ENCODE data around the gene RAB5IF.
"Not testable (repeated sequence)": the region's sequence is repeated elsewhere in the genome, so short reads cannot be mapped to it uniquely, and the experiment has no call there.

Gene RAB5IF

DNA sequence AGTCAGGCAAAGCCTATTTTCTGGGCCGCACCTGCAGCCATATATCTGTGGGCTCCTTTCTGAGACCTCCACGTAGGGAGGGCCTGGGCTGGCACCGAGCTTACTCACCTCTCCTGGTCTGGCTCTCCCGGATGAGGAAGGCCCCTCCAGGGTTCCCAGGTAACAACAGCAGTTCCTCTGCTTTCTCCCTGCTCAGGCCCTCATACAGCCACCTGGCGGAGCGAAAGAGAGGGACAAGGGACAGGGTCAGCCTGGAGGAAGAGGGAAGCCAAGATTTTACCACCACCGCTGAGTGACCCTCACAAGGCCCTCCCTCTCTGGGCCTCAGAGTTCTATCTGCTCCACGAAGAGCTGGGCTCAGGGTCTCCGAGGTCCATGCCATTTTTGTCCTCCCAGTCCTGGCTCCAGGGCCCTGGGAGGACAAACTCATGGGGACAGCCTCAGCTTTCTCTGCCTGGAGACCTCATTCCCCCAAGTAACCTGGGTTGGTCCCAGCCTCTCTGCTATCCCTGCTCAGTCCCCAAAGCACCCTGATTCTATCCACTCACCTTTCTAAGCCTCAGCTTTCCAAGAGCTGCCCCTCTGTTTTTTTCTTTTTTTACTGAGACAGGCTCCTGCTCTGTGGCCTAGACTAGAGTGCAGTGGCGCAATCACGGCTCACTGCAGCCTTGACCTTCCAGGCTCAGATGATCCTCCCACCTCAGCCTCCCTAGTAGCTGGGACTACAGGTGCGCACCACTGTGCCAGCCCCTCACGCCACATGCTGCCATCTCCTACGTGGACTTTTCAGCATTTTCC is 27.1 kb downstream of the RAB5IF start:
- no peaks in the 10 kb centered on the region for H3K36me3 ChIP-seq (ENCODE audit: control insufficient read depth, insufficient read depth, low read length)
- no peak overlapping the region for H3K27ac ChIP-seq

GRCh38 chr20:36633285-36633772 is 27.8 kb downstream of the RAB5IF start:
- no peaks in the 10 kb centered on the region for H3K36me3 ChIP-seq (ENCODE audit: control insufficient read depth, insufficient read depth, low read length)
- no peak overlapping the region for H3K4me3 ChIP-seq (ENCODE audit: low read depth, low read length)
- no peaks in the 10 kb centered on the region for H3K4me1 ChIP-seq
- H3K4me2 ChIP-seq (ENCODE audit: low read length) = no peak overlapping the region
- no peaks in the 10 kb centered on the region for H3K9me3 ChIP-seq (ENCODE audit: control insufficient read depth, low read length)
- TF ChIP-seq CTCF (IDR thresholded peaks at IDR 0.05) = no peak
- no peak overlapping the region for H3K9ac ChIP-seq
- H2AFZ ChIP-seq = no peak overlapping the region
- H3K79me2 ChIP-seq = no peaks in the 10 kb centered on the region
- no peak overlapping the region for H3K27ac ChIP-seq
- H3K27me3 ChIP-seq (ENCODE audit: control insufficient read depth, insufficient read depth, low read length) = no peaks in the 10 kb centered on the region

More for the DNA sequence above, 27.1 kb downstream of the RAB5IF start:
- no peaks in the 10 kb centered on the region for H3K79me2 ChIP-seq
- H3K9ac ChIP-seq = no peak overlapping the region
- no peaks in the 10 kb centered on the region for H3K4me1 ChIP-seq
- H3K4me2 ChIP-seq (ENCODE audit: low read length) = no peak overlapping the region
- H2AFZ ChIP-seq = no peak overlapping the region
- TF ChIP-seq CTCF (IDR thresholded peaks at IDR 0.05) = no peak
- no peaks in the 10 kb centered on the region for H3K9me3 ChIP-seq (ENCODE audit: control insufficient read depth, low read length)
- no peak overlapping the region for H3K4me3 ChIP-seq (ENCODE audit: low read depth, low read length)
- no peaks in the 10 kb centered on the region for H3K27me3 ChIP-seq (ENCODE audit: control insufficient read depth, insufficient read depth, low read length)

GRCh38 chr20:36634342-36634741 is 28.8 kb downstream of the RAB5IF start:
- H3K79me2 ChIP-seq = no peaks in the 10 kb centered on the region
- no peak overlapping the region for H3K9ac ChIP-seq
- H3K36me3 ChIP-seq (ENCODE audit: control insufficient read depth, insufficient read depth, low read length) = no peaks in the 10 kb centered on the region
- no peaks in the 10 kb centered on the region for H3K9me3 ChIP-seq (ENCODE audit: control insufficient read depth, low read length)
- no peaks in the 10 kb centered on the region for H3K27me3 ChIP-seq (ENCODE audit: control insufficient read depth, insufficient read depth, low read length)
- no peak overlapping the region for H3K27ac ChIP-seq
- no peak for TF ChIP-seq CTCF (IDR thresholded peaks at IDR 0.05)
- no peaks in the 10 kb centered on the region for H3K4me1 ChIP-seq
- H3K4me2 ChIP-seq (ENCODE audit: low read length) = no peak overlapping the region
- H3K4me3 ChIP-seq (ENCODE audit: low read depth, low read length) = no peak overlapping the region
- no peak overlapping the region for H2AFZ ChIP-seq

DNA sequence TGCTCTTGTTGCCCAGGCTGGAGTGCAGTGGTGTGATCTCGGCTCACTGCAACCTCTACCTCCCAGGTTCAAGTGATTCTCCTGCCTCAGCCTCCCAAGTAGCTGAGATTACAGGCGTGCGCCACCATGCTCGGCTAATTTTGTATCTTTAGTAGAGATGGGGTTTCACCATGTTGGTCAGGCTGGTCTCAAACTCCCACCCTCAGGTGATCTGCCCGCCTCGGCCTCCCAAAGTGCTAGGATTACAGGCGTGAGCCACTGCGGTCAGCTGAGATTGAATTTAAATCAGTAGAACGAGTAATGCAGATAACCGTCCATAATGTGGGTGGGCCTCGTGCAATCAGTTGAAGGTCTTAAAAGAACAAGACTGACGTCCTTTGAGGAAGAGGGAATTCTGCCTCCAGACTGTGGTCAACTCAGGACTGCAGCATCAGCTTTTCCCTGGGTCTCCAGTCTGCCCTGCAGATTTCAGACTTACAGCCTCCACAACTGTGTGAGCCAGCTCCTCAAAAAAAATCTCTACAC is 33.4 kb downstream of the RAB5IF start:
- H3K27ac ChIP-seq; H3K4me2 ChIP-seq (ENCODE audit: low read length); H3K36me3 ChIP-seq (ENCODE audit: control insufficient read depth, insufficient read depth, low read length); H3K4me1 ChIP-seq; H3K9me3 ChIP-seq (ENCODE audit: control insufficient read depth, low read length); H3K9ac ChIP-seq; H3K4me3 ChIP-seq (ENCODE audit: low read depth, low read length); H3K27me3 ChIP-seq (ENCODE audit: control insufficient read depth, insufficient read depth, low read length); H3K79me2 ChIP-seq; H2AFZ ChIP-seq: not testable (repeated sequence)

GRCh38 chr20:36641506-36641843 is 35.9 kb downstream of the RAB5IF start:
- Histone ChIP-seq H3K36me3 (ENCODE audit: control insufficient read depth, insufficient read depth, low read length) (no peaks in the 10 kb centered on the region), H3K27me3 (ENCODE audit: control insufficient read depth, insufficient read depth, low read length) (no peaks in the 10 kb centered on the region), H3K9ac (no peak overlapping the region), H3K27ac (no peak overlapping the region), H3K4me1 (no peaks in the 10 kb centered on the region), H3K4me2 (ENCODE audit: low read length) (no peak overlapping the region), H3K79me2 (no peaks in the 10 kb centered on the region), H3K4me3 (ENCODE audit: low read depth, low read length) (no peak overlapping the region), H2AFZ (no peak overlapping the region), H3K9me3 (ENCODE audit: control insufficient read depth, low read length) (no peaks in the 10 kb centered on the region)
- no peak for TF ChIP-seq CTCF (IDR thresholded peaks at IDR 0.05)

Data from parathyroid adenoma (tissue), 2 donors.